Activated CD8-positive, alpha-beta memory T cell treated with anti-CD3 and anti-CD28 coated beads, Interleukin-2, amount 50 U/mL, for 48 hours (primary cell): Measurements from ENCODE around the gene EVC.
"Not testable (repeated sequence)": the region's sequence is repeated elsewhere in the genome, so short reads cannot be mapped to it uniquely, and the experiment has no call there.

Experiments
- DNase-seq: peaks from one replicate; pipeline ENCODE4 v3.0.0-alpha.2; 2020

The EVC gene

DNA sequence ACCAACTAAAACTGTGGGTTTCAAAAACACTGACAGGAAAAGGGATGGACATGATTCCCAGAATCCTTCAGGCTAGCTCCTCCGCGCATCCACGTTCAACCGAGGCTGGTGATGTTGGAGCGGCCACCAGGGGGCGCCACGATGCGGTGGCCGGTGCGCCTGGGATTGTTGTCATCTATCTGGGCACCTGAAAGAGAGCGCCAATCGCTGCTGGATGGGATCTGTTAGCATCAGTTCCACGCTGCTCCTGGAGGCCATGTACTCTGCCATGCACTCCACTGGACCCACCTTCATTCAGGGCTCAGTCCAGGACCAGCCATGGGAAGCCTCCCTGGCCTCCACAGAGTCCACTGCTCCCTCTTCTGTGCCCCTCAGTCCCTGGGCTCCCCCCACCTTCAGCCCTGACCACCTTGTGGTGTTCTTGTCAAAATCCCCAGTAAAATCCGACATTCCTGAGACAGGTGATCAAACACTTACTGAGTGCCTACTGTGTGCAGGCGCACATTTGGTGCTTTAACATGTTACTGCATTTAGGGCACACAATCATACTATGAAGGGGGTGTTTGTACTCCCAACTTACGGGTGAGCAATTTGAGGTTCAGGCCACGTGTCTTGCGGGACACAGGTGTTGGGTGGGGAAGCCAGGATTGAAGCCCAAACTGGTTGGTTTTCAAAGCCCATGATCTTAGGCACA is 110.8 kb downstream of the EVC start:
- DNase-seq = peak; percentile 71

DNA sequence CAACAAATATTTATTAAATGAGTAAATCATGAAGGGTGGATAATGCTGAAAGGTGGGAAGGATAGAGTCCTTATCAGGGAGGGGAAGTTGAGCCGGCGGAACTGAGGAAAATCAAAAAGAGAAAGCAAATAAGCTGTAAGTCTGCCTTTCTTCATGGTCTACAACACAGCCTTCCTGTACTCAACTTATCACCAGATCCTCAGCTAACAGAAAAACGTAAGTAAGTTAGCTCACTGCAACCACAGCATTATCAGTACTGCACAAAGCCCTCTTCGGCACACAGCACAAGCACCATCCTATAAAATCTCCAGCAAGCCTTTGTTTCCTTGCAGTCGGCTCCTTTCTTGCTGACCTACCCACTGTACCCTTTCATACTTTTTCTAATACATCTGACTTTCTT is 111.6 kb downstream of the EVC start:
- no peak for DNase-seq

DNA sequence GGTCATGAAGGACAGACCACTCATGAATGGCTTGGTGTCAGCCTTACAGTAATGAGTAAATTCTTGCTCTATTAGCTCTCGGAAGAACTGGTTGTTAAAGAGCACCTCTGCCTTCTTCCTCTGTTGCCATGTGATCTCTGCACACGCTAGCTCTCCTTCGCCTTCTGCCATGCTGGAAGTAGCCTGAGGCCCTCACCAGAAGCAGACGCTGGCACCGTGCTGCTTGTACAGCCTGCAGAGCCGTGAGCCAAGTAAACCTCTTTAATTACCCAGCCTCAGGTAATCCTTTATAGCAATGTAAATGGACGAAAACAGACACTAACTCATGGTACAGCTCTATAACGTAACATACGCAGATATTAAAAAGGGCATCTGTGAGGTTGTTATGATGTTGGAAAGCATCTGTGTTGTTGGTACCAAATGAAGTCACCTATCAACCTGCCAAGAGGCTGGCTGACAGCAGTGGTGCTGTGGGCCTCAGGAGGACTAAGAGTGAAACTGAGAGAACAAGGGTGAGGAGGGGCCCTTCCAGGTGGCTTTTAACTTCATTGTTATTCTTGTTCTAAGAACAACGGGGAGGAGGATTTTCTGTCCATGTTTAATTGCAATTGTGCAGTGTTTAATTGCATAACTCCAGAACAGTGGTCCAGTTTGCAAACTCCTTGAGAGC is 112.7 kb downstream of the EVC start:
- no peak for DNase-seq

DNA sequence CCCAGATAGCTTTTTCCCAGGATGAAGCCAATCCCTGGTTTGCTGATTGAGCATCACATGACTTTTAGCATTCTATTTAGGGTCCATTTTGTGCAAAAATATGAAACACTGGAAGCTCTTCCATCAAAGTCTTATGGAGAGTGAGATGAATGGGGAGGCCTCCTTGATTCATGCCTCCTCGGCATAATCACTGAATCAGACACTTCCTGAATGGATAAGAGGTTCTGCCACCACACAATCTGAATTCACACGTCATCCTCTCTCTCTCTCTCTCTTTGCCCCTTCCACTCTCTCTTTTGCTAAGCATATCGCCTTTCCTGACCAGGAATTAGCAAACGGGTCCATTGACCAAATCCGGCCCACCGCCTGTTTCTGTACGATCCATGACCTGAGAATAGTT is 113.2 kb downstream of the EVC start:
- DNase-seq = no peak

DNA sequence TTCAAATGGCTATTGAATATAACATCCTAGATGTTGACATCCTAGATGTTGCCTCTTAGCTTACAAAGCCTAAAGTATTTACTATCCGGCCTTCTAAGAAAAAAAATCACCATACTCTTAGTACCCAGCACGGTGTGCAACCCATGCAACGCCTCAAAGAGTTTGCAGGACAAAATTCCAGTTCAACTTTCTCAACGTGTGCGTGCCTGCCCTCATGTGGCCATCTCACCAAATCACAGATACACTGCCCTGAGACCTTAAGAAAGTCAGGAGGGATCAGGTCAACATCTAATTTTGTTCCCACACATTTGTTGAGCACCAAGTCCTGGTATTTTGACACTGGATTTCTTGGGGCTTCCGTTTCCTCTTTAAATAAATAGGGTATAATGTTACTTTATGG is 113.6 kb downstream of the EVC start:
- DNase-seq = no peak

DNA sequence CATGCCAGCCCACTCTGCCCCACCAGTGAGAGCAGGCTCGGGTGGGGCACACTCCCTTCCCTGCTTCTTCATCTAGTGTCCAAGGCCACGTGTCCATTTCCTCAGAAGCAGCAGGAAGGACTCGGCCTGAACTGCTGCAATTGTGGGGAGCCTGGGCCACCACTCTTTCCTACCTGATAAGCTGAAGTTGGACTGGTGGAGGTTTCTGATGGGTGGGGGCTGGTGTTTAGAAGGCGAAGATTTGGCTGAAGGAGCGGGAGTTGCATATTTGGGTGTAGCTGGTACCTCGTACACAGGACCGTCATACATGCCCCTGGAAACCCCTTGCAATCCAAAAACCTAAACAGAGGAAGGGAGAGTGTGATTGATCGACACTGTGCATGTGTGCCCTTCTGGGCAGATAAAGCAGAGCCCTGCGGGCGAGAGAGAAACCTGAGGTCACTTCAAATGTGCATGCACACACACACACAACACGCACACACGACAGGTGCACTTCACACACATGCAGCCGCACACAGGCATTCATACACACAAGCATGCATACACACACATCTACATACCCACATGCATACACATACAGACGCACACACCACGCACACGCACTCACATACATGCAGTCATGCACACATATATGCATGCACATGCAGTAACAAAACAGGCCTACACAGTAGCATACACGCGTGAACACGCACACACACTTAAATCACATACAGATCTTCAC is 114.5 kb downstream of the EVC start:
- DNase-seq = no peak

DNA sequence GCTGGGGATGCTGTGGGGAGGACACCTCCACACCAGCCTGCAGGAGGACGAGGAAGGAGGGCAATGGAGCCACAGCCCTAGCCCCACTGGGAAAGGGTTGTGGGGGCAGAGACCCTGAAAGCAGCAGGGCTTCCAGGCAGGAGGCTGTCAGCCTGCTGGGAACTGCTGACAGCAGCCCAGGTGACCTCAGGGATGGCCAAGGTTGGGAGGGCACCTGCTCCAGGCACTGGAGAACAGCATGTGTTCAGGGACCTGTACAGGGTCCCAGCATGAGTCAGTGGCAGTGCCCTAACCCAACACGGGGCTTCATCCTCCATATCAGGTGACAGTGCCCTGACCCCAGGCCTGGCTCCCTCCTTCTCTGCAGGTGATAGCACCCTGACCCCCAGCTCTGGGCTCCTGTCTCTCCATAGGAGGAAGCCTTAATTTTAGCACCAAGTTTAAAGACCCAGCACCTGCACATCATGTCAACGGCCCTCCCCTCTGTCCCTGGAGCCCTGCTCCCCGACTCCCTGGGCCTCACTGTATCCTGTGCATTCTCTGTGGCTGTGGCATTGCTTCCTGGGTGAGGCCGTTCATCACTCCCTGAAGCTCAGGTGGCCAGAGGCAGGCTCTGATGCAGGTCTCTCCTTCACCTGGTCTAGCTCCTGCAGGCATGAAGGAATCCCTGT is 115.6 kb downstream of the EVC start:
- no peak for DNase-seq

DNA sequence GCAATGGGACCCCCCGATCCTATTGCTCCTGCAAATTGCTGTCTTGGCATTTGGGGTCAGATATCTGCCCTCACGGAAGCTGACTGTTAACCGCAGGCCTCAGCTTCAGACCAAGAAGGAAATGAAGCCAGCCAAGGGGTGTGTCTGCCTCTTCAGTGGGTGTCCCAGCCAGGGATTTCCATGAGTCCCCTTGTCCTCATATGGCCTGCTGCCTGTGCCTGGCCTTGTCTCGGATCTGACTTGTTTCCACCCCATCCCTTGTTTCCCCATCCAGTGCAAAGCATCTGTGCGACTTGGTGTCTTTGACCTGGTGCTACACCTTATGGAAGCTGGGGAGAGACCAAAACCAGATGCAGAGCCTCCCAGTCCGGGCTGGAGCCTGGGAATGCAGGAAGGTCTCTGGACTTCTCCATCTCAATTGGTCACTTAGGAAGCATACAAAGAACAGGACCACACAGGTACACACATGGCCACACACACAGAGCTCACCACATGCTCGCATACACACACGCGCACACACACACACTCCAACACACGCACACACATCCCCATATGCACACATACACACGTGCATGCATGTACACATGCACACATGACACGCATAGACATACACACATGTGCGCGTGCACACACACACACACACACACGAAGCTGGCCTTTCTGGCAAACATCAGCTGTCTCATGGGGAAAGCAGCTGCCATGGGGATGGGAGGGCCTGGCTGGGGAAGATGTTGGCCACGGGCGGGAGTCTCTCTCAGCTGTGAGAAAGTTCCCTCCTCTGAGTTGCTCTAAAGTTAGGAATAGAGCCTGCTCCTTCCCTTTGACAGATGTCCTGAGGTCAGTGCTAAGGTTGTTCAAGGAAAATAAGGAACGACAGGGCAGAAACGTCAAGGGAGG is 116.4 kb downstream of the EVC start:
- no peak for DNase-seq

DNA sequence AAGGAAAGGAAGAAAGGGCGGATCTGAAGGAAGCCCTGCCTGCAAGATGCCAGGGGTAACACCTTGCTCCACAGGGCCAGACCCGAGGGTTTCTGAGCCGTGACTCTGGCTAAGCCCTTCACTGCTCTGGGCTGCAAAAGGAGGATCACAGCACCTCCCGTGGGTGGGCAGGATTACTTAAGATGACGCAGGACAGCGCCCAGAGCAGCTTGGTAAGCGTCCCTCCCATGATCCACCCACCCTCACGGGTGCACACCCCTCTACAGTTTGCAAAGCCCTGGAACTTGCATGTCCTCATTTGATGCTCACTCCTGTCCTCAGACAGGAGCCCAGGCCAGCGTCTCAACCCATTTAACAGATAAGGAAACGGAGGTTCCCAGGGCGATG is 117.0 kb downstream of the EVC start:
- no peak for DNase-seq

DNA sequence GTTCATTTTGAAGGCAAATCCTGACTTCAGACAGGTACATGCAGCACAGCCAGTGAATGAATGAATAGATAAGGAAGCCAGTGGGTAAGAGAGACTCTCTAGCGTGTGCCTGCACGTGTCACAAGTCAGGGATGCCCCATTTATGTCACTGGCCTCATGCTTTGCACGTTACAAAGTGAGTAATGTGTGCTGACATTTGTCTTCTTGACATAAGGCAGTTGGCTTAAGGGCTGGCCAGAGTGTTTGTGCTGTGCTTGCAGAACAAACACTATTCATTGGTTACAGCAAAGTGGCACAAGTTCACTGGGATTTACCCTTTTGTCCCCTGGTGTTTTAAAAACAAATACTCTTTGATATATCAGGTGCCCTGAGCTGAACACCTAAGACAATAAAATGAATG is 125.9 kb downstream of the EVC start:
- DNase-seq = no peak

DNA sequence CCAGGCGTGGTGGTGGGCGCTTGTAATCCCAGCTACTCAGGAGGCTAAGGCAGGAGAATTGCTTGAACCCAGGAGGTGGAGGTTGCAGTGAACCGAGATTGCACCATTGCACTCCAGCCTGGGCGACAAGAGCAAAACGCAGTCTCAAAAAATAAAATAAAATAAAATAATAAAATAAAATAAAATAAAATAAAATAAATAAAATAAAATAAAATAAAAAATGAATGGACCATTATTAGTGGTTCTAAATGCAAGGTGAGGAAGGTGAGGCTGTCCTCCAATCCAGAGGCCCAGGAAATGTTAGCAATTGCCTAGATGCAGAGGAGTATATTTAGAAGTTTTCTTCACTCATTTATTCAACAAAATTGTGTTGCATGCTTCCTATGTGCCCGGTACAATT is 126.5 kb downstream of the EVC start:
- DNase-seq = not testable (repeated sequence)

DNA sequence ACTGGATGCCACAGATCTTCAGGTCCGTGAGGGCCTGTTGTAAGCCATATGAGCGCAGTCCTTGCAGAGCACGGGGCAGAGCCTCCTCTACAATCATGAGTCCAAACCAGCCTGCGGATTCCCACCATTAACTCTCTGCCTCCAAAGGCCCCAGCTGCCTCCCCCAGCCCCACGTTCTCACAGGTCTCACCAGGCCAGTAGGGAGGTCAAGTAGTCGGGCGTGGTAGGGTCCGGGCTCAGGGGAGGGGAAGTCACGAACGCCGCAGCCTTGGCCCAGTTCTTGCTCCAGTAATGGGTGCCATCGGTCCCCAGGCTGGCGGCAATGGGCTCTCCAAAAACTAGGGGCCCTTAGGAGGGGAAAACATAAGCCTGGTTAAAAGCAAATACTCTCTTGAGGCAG is 128.3 kb downstream of the EVC start:
- DNase-seq = no peak

DNA sequence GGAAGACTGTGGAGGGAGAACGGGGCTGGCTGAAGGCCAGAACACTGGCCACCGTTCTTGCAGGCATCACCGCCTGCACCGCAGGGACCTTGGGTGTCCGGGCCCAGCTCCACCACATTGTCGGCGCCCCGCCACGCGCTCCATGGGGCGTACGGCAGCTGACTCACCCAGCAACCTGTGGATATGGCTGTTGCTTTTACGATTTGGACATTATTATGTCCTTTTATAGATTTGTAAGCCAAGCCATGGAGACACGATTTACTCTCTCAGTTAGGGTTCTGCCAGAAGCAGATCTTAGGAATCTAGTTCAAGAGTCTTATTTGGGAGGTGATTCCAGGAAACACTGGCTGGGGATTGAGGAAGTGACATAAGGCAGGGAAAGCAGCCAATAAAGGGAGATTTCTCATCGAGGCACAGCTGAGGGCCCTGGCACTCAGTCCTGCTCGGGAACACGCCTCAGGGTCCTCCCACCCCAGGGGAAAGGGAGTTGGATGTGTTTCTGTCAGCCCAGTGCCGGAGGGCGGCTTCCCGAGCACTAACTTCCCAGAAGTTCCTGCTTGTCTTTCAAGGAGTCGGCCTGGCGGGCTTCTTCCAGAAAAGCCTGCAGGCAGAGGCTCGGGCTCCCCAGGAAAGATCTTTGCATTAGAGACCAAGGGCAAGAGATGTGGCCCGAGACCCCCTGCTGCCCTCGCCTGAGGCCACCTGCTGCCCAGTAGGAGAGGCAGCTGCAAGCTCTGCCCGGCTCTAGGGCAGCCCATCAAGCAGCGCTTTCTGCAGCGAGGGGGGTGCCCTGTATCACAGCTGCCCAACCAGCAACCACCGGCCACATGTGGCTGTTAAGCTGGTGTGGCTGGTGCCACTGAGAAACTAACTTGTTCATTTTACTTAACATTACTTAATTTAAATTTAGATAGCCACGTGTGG is 129.0 kb downstream of the EVC start:
- DNase-seq = no peak

DNA sequence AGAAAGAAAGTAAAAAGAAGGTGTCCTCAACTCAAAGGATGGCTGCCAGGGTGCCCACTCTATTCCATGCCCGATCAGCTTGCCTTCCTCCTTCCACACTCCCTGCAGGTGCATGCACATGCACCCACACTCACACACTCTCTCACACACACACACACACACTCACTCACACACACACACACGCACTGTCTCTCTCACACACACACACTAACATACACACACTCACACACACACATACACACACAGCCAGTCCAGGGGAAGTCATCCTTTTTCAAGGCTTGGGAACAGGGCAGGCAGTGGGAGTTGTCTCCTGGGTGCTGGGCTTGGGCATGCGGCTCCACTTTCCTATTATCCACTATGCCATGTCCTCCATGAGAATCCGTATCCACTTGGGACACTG is 131.5 kb downstream of the EVC start:
- no peak for DNase-seq

DNA sequence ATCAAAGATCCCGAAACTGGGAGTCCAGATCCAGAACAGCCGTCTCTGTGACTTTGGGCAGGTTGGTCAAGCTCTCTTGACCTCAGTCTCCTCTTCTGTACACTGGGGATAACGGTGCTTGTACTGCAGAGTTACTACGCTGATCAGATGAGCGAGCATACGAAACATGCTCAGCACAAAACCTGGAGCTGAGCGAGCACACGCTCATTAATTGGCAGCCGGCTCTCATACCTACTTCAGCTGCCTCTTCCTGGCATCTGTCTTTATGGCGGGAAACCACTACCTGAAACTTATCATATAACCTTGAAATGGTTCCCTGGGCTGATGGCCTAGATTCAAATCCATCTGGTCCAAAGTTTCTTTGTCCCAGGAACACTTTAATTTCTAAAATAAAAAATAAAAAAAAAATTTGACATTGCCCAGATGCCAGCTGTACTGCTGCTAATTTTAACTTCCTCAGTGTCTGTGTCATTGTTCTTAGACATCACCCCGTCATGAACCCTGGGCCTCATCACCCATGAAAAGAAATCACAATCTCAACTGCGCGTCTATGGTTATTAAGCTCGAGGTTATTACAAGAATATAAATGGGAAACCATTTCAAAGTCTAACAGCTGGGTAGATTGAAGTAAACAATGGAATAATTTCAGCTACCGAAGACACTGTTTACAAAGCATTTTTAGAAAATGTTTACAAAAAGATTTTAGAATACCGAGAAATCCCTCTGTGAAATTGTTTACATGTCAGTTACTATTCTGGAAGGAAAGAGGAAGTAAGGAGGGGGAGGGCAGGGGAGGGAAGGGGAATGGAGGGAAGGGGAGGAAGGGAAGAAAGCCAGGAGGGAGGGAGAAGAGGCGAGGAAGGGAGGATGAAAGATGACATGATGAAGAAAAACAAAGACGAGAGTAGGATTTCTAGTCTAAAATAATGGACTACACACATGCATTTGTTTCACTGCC is 132.9 kb downstream of the EVC start:
- DNase-seq = no peak

DNA sequence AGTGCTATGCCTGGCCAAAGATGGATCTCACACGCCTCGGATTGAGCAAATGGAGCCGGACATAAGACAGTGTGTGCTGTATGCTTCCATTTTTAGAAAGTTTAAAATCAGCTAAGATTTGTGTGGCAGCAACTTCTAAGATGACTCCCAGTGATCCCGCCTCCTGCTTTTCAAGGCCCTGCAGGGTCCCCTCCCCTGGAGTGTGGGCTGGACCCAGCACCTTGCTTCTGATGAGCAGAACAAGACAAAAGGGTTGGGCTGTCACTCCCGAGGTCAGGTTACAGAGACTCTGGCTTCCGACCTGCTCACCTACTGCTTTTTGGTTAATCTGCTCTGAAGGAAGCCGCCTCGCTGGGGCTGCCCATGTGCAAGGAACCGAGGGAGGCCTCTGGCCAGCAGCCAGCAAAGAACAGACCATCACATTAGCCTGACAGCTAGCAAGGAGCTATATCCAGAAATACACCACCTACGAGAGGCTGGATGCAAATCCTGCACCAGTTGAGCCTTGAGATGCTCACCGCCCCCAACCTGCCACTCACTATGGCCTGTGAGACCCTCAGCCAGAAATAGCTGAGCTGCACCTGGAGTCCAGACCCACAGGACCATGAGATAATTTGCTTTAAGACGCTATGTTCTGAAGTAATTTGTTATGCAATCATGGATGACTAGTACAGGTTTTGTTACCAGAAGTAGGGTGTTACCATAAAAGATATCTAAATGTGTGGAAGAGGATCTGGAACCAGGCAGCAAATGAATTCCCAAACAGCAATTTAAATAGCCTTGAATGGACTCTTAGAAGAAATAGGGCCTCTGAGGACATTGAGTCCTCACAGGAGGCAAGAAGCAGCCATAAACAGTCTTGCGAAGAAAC is 134.3 kb downstream of the EVC start:
- DNase-seq = no peak

DNA sequence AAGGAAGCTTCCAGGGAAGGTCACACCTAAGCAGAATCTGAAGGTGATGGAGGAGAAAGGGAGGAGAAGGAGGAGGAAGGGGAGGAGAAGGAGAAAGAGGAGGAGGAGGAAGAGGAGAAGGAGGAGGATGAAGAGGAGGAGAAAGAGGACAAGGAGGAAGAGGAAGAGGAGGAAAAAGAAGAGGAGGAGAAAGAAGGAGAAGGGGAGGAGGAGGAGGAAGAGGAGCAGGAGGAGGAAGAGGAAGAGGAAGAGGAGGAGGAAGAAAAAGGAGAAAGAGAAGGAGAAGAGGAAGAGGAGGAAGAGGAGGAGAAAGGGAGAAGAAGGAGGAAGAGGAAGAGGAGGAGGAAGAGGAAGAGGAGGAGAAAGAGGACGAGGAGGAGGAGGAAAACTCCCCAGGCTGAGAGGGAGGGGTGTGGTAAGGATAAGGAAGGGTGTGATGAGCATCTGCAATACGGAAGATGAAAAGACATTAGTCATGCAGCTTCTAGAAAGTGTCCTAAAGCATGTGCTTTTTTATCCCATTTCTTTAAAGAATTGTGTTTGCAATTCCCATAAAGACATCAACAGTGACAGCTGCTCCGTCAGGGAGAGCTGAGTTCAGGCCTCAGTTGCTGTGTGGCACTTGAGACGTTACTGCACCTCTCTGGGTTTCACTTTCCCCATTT is 140.8 kb downstream of the EVC start:
- DNase-seq = no peak

DNA sequence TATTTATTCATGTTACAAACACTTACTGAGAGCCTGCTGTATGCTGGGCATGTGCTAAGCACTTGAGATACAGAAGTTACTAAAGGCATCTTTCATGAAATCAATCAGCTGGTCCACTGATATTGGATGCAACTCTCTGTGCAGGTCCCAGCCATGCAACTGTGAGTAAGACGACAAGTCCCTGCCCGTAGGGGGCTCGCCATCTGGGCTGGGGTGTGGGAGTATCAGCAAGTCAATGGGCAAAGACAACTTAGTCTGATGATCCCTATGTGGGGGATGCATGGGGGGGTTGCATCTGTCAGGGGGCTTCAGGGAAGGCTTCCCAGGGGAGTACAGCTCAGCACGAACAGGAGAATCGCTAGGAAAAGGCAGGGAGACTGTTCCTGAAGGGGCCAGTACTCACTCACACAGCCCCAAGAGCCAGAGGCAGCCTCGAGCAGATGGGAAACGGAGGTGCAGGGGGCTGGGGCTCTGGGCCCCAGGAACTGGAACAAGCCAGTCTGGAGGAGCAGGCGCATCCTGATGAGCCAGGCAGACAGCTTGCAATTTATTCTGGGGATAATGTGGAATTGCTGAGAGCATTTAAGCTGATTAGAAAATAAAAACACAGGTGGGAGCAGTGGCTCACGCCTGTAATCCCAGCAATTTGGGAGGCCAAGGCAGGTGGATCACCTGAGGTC is 141.7 kb downstream of the EVC start:
- no peak for DNase-seq
